Measurements from ENCODE around the gene OR1F1.

OR1F1 gene

GRCh38 chr16:3215601-3216262 is 27.7 kb downstream of the OR1F1 start:
- no peaks in the 10 kb centered on the region for H3K4me1 ChIP-seq (ENCODE audit: insufficient read depth, poor library complexity, severe bottlenecking)
- H3K36me3 ChIP-seq (ENCODE audit: low read depth): no peaks in the 10 kb centered on the region
- no peak for TF ChIP-seq CTCF (IDR thresholded peaks at IDR 0.05; ENCODE audit: poor library complexity, severe bottlenecking)
- no peaks in the 10 kb centered on the region for H3K9me3 ChIP-seq (ENCODE audit: severe bottlenecking)
- H3K4me3 ChIP-seq (ENCODE audit: severe bottlenecking): no peak overlapping the region
- no peak for ATAC-seq (ENCODE audit: low read depth)
- no peak for DNase-seq (ENCODE audit: low spot score)
- no peaks in the 10 kb centered on the region for H3K27me3 ChIP-seq (ENCODE audit: insufficient read depth, poor library complexity, severe bottlenecking)
- H3K27ac ChIP-seq (ENCODE audit: poor library complexity, severe bottlenecking): no peak overlapping the region

DNA sequence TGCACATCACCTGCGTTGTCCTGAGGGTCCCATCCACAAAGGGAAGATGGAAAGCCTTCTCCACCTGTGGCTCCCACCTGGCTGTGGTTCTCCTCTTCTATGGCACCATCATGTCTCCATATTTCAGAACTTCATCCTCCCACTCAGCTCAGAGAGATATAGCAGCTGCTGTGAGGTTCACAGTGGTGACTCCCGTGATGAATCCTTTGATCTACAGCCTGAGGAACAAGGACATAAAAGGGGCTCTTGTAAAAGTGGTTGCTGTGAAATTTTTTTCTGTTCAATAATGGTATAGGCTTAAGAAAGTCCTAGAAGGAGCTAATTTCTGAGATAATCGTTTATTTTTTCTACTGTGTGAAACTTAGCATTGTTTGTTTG is 28.2 kb downstream of the OR1F1 start:
- Histone ChIP-seq H3K27me3 (ENCODE audit: insufficient read depth, poor library complexity, severe bottlenecking) (no peaks in the 10 kb centered on the region), H3K36me3 (ENCODE audit: low read depth) (no peaks in the 10 kb centered on the region), H3K4me3 (ENCODE audit: severe bottlenecking) (no peak overlapping the region), H3K4me1 (ENCODE audit: insufficient read depth, poor library complexity, severe bottlenecking) (no peaks in the 10 kb centered on the region), H3K9me3 (ENCODE audit: severe bottlenecking) (no peaks in the 10 kb centered on the region), H3K27ac (ENCODE audit: poor library complexity, severe bottlenecking) (no peak overlapping the region)
- DNase-seq (ENCODE audit: low spot score): no peak
- no peak for ATAC-seq (ENCODE audit: low read depth)
- no peak for TF ChIP-seq CTCF (IDR thresholded peaks at IDR 0.05; ENCODE audit: poor library complexity, severe bottlenecking)

DNA sequence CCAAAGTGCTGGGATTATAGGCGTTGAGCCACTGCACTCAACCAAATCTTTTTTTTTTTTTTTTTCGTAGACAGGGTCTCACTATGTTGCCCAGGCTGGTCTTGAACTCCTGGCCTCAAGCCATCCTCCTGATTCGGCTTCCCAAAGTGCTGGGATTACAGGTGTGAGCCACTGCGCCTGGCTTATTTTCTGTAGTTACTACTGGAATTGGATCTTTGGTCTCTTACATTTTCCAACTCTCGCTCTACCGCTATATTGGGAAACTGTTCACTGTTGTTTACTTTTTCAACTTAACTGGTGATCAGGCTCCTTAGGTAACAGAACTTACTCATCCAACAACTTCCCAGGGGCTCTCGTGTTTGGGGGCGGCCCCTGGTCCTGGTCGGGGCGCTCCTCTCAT is 32.8 kb downstream of the OR1F1 start:
- Histone ChIP-seq H3K27ac (ENCODE audit: poor library complexity, severe bottlenecking) (no peak overlapping the region), H3K36me3 (ENCODE audit: low read depth) (peaks cover 26% of the 10 kb centered on the region), H3K27me3 (ENCODE audit: insufficient read depth, poor library complexity, severe bottlenecking) (no peaks in the 10 kb centered on the region), H3K4me1 (ENCODE audit: insufficient read depth, poor library complexity, severe bottlenecking) (no peaks in the 10 kb centered on the region), H3K9me3 (ENCODE audit: severe bottlenecking) (peaks cover 20% of the 10 kb centered on the region), H3K4me3 (ENCODE audit: severe bottlenecking) (no peak overlapping the region)
- ATAC-seq (ENCODE audit: low read depth): no peak
- DNase-seq (ENCODE audit: low spot score): no peak
- no peak for TF ChIP-seq CTCF (IDR thresholded peaks at IDR 0.05; ENCODE audit: poor library complexity, severe bottlenecking)

GRCh38 chr16:3223913-3224515 is 36.0 kb downstream of the OR1F1 start:
- ATAC-seq (ENCODE audit: low read depth) (no peak), DNase-seq (ENCODE audit: low spot score) (no peak)
- Histone ChIP-seq H3K27ac (ENCODE audit: poor library complexity, severe bottlenecking) (no peak overlapping the region), H3K4me3 (ENCODE audit: severe bottlenecking) (no peak overlapping the region), H3K4me1 (ENCODE audit: insufficient read depth, poor library complexity, severe bottlenecking) (no peaks in the 10 kb centered on the region), H3K36me3 (ENCODE audit: low read depth) (peaks cover 56% of the 10 kb centered on the region), H3K9me3 (ENCODE audit: severe bottlenecking) (peaks cover 26% of the 10 kb centered on the region), H3K27me3 (ENCODE audit: insufficient read depth, poor library complexity, severe bottlenecking) (no peaks in the 10 kb centered on the region)
- TF ChIP-seq CTCF (IDR thresholded peaks at IDR 0.05; ENCODE audit: poor library complexity, severe bottlenecking): no peak

- Histone ChIP-seq H3K4me1 (ENCODE audit: insufficient read depth, poor library complexity, severe bottlenecking) (peaks cover 5% of the 10 kb centered on the region), H3K27me3 (ENCODE audit: insufficient read depth, poor library complexity, severe bottlenecking) (no peaks in the 10 kb centered on the region), H3K36me3 (ENCODE audit: low read depth) (peaks cover 42% of the 10 kb centered on the region), H3K9me3 (ENCODE audit: severe bottlenecking) (no peaks in the 10 kb centered on the region), H3K27ac (ENCODE audit: poor library complexity, severe bottlenecking) (peak overlapping the region; percentile 62), H3K4me3 (ENCODE audit: severe bottlenecking) (peak overlapping the region; percentile 100)
- DNase-seq (ENCODE audit: low spot score) (no peak), ATAC-seq (ENCODE audit: low read depth) (no peak)
- no peak for TF ChIP-seq CTCF (IDR thresholded peaks at IDR 0.05; ENCODE audit: poor library complexity, severe bottlenecking)
These were observed 46.5 kb downstream of the OR1F1 start for GRCh38 chr16:3234543-3234856.
